Measurements from ENCODE around the gene SLC38A5. TPM values are rescaled to one million over a fixed set of nuclear protein-coding genes. Genes with fewer than 3 reads are reported as not detected.

Gene SLC38A5
- total and polyA plus RNA-seq, 2 experiments from 2014 or later, result 20.7 to 47.7 TPM

GRCh38 chrX:48465336-48465933 lies 4.6 kb downstream of the SLC38A5 start:
- no peak overlapping the region for H3K4me2 ChIP-seq
- peak overlapping the region; percentile 25; the same call in 1 of the 3 replicates for H3K4me3 Mint-ChIP-seq
- no peak overlapping the region for H3K4me3 ChIP-seq
- no peaks in the 10 kb centered on the region for H3K4me1 ChIP-seq (ENCODE audit: insufficient read depth)
- peaks cover 16% of the 10 kb centered on the region for H3K4me1 Mint-ChIP-seq
- 0 out of 2 replicates have a peak, but pooled peaks cover 12% of the 10 kb centered on the region for H3K79me2 ChIP-seq (replicated peaks; ENCODE audit: insufficient read depth)
- H3F3A ChIP-seq (replicated peaks; ENCODE audit: low read depth), result no peaks in the 10 kb centered on the region
- TF ChIP-seq CTCF (conservative IDR thresholded peaks at IDR 0.05; ENCODE audit: low read depth in 2 of 2), result no peak
- TF ChIP-seq POLR2AphosphoS5 (IDR thresholded peaks at IDR 0.05; ENCODE audit: low read depth), result no peak
- no peak for TF ChIP-seq NANOG (IDR thresholded peaks at IDR 0.05; ENCODE audit: borderline replicate concordance)
- TF ChIP-seq STAT1 (IDR thresholded peaks at IDR 0.05; ENCODE audit: unreplicated experiment), result no peak
- TF ChIP-seq CREB1 (CRISPR knock-in tag; IDR thresholded peaks at IDR 0.05; ENCODE audit: low read depth), result no peak
- no peak for TF ChIP-seq ZNF331 (CRISPR knock-in tag; IDR thresholded peaks at IDR 0.05; ENCODE audit: low read depth)
- no peak for TF ChIP-seq EZH2 (IDR thresholded peaks at IDR 0.05; ENCODE audit: low read depth, unreplicated experiment)
- TF ChIP-seq, protein P1, sequence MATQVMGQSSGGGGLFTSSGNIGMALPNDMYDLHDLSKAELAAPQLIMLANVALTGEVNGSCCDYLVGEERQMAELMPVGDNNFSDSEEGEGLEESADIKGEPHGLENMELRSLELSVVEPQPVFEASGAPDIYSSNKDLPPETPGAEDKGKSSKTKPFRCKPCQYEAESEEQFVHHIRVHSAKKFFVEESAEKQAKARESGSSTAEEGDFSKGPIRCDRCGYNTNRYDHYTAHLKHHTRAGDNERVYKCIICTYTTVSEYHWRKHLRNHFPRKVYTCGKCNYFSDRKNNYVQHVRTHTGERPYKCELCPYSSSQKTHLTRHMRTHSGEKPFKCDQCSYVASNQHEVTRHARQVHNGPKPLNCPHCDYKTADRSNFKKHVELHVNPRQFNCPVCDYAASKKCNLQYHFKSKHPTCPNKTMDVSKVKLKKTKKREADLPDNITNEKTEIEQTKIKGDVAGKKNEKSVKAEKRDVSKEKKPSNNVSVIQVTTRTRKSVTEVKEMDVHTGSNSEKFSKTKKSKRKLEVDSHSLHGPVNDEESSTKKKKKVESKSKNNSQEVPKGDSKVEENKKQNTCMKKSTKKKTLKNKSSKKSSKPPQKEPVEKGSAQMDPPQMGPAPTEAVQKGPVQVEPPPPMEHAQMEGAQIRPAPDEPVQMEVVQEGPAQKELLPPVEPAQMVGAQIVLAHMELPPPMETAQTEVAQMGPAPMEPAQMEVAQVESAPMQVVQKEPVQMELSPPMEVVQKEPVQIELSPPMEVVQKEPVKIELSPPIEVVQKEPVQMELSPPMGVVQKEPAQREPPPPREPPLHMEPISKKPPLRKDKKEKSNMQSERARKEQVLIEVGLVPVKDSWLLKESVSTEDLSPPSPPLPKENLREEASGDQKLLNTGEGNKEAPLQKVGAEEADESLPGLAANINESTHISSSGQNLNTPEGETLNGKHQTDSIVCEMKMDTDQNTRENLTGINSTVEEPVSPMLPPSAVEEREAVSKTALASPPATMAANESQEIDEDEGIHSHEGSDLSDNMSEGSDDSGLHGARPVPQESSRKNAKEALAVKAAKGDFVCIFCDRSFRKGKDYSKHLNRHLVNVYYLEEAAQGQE (IDR thresholded peaks at IDR 0.05; ENCODE audit: unreplicated experiment), result no peak
- TF ChIP-seq ETS1 (IDR thresholded peaks at IDR 0.05), result no peak
- H3K27me3 ChIP-seq (ENCODE audit: insufficient read depth), result no peaks in the 10 kb centered on the region
- no peaks in the 10 kb centered on the region; the same call in 1 of the 3 replicates for H3K9me3 Mint-ChIP-seq
- no peaks in the 10 kb centered on the region for H3K9me2 ChIP-seq (ENCODE audit: insufficient read depth)
- DNase-seq (ENCODE audit: low spot score) (no peak), ATAC-seq (no peak)
- H4K20me1 ChIP-seq (replicated peaks; ENCODE audit: insufficient read depth), result no peaks in the 10 kb centered on the region
- H3K27ac ChIP-seq (ENCODE audit: low read depth), result no peak overlapping the region
- peaks cover 9% of the 10 kb centered on the region for H3K27me3 Mint-ChIP-seq (ENCODE audit: insufficient read depth, low read depth, poor library complexity)
- peaks cover 52% of the 10 kb centered on the region for H3K36me3 Mint-ChIP-seq (ENCODE audit: low read depth)
- no peak overlapping the region for H2AFZ ChIP-seq
- no peak overlapping the region for H3K27ac Mint-ChIP-seq
- H3K36me3 ChIP-seq (ENCODE audit: insufficient read depth), result no peaks in the 10 kb centered on the region; the same call in 1 of the 2 replicates
